H1 (cell line): Measurements from ENCODE around the gene HDAC2. TPM values are rescaled to one million over a fixed set of nuclear protein-coding genes. Genes with fewer than 3 reads are reported as not detected.

ENCODE experiments used
- CREB1 ChIP-seq: IDR thresholded peaks from 2 replicates; pipeline ENCODE4 v1.6.1; 2012; ENCODE audit warnings: inconsistent platforms
- GABPA ChIP-seq: IDR thresholded peaks from 2 replicates; pipeline ENCODE4 v1.6.1; 2011; ENCODE audit warnings: mild to moderate bottlenecking, low read length, moderate library complexity, borderline replicate concordance; ENCODE audit not compliant: insufficient read depth
- KDM4A ChIP-seq: IDR thresholded peaks from one replicate; pipeline ENCODE4 v1.7.1; 2012; ENCODE audit warnings: low read depth, mild to moderate bottlenecking, moderate library complexity, low read length, inconsistent platforms; ENCODE audit not compliant: severe bottlenecking
- NANOG ChIP-seq: IDR thresholded peaks from 2 replicates; pipeline ENCODE4 v1.6.1; 2011; ENCODE audit warnings: low read length, low read depth, mild to moderate bottlenecking, inconsistent platforms; ENCODE audit not compliant: insufficient read depth, poor library complexity, severe bottlenecking
- POLR2AphosphoS5 ChIP-seq: IDR thresholded peaks from 2 replicates; pipeline ENCODE4 v1.6.1; 2011; ENCODE audit warnings: low read depth, low read length
- POU5F1 ChIP-seq: IDR thresholded peaks from 2 replicates; pipeline ENCODE4 v1.6.1; 2011; ENCODE audit warnings: low read depth, mild to moderate bottlenecking, low read length, moderate library complexity
- RBBP5 ChIP-seq: IDR thresholded peaks from 2 replicates; pipeline ENCODE4 v1.7.1; 2012; ENCODE audit warnings: low read depth, mild to moderate bottlenecking, inconsistent platforms, low read length, moderate library complexity, borderline replicate concordance
- polyA plus RNA-seq, 7 experiments: library from polyadenylated mRNA; depleted of rRNA in 3 of 7; stranded (reverse) in 5 of 7; unstranded in 2 of 7; fragments of >200 nt in 5 of 7; fragments of 200-250 nt in 2 of 7; gene quantifications; 1 replicate in 5 of 7; 2 replicates in 1 of 7; 4 replicates in 1 of 7; pipeline versions ENCODE4 v1.2.1 to v1.2.3, GENCODE V29; 2011 to 2013; ENCODE audit warnings: missing spikeins in 2 of 7, mixed read lengths in 2 of 7
- total RNA-seq: library from RNA; stranded (reverse); fragmentation: NEBNext Ultra II Directional; extraction: Animal tissue kit (Norgen Biotek cat#: 25700); gene quantifications from 2 replicates; pipeline ENCODE4 v1.2.1, GENCODE V29; 2021
- TF ChIP-seq, protein P1 (sequence below): fragments of 300-600 bp; sonication (generic); IDR thresholded peaks from 2 replicates; pipeline ENCODE4 v1.7.1; 2012; ENCODE audit warnings: low read length, moderate library complexity, mild to moderate bottlenecking, inconsistent platforms; ENCODE audit not compliant: insufficient replicate concordance

The HDAC2 gene
- total and polyA plus RNA-seq, 2 of the 8 experiments (the other 6 are each of a cell fraction or from before 2014, with no cell fraction given): 323 to 374 TPM

- TF ChIP-seq, protein P1, sequence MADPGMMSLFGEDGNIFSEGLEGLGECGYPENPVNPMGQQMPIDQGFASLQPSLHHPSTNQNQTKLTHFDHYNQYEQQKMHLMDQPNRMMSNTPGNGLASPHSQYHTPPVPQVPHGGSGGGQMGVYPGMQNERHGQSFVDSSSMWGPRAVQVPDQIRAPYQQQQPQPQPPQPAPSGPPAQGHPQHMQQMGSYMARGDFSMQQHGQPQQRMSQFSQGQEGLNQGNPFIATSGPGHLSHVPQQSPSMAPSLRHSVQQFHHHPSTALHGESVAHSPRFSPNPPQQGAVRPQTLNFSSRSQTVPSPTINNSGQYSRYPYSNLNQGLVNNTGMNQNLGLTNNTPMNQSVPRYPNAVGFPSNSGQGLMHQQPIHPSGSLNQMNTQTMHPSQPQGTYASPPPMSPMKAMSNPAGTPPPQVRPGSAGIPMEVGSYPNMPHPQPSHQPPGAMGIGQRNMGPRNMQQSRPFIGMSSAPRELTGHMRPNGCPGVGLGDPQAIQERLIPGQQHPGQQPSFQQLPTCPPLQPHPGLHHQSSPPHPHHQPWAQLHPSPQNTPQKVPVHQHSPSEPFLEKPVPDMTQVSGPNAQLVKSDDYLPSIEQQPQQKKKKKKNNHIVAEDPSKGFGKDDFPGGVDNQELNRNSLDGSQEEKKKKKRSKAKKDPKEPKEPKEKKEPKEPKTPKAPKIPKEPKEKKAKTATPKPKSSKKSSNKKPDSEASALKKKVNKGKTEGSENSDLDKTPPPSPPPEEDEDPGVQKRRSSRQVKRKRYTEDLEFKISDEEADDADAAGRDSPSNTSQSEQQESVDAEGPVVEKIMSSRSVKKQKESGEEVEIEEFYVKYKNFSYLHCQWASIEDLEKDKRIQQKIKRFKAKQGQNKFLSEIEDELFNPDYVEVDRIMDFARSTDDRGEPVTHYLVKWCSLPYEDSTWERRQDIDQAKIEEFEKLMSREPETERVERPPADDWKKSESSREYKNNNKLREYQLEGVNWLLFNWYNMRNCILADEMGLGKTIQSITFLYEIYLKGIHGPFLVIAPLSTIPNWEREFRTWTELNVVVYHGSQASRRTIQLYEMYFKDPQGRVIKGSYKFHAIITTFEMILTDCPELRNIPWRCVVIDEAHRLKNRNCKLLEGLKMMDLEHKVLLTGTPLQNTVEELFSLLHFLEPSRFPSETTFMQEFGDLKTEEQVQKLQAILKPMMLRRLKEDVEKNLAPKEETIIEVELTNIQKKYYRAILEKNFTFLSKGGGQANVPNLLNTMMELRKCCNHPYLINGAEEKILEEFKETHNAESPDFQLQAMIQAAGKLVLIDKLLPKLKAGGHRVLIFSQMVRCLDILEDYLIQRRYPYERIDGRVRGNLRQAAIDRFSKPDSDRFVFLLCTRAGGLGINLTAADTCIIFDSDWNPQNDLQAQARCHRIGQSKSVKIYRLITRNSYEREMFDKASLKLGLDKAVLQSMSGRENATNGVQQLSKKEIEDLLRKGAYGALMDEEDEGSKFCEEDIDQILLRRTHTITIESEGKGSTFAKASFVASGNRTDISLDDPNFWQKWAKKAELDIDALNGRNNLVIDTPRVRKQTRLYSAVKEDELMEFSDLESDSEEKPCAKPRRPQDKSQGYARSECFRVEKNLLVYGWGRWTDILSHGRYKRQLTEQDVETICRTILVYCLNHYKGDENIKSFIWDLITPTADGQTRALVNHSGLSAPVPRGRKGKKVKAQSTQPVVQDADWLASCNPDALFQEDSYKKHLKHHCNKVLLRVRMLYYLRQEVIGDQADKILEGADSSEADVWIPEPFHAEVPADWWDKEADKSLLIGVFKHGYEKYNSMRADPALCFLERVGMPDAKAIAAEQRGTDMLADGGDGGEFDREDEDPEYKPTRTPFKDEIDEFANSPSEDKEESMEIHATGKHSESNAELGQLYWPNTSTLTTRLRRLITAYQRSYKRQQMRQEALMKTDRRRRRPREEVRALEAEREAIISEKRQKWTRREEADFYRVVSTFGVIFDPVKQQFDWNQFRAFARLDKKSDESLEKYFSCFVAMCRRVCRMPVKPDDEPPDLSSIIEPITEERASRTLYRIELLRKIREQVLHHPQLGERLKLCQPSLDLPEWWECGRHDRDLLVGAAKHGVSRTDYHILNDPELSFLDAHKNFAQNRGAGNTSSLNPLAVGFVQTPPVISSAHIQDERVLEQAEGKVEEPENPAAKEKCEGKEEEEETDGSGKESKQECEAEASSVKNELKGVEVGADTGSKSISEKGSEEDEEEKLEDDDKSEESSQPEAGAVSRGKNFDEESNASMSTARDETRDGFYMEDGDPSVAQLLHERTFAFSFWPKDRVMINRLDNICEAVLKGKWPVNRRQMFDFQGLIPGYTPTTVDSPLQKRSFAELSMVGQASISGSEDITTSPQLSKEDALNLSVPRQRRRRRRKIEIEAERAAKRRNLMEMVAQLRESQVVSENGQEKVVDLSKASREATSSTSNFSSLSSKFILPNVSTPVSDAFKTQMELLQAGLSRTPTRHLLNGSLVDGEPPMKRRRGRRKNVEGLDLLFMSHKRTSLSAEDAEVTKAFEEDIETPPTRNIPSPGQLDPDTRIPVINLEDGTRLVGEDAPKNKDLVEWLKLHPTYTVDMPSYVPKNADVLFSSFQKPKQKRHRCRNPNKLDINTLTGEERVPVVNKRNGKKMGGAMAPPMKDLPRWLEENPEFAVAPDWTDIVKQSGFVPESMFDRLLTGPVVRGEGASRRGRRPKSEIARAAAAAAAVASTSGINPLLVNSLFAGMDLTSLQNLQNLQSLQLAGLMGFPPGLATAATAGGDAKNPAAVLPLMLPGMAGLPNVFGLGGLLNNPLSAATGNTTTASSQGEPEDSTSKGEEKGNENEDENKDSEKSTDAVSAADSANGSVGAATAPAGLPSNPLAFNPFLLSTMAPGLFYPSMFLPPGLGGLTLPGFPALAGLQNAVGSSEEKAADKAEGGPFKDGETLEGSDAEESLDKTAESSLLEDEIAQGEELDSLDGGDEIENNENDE: no peak
- TF ChIP-seq CREB1 (no peak), GABPA (no peak), KDM4A (no peak), NANOG (no peak), POLR2AphosphoS5 (no peak), POU5F1 (no peak), RBBP5 (no peak)
- TF ChIP-seq, all 59 proteins: peak for 0
These were observed 26.2 kb upstream of the HDAC2 start (continued) for GRCh38 chr6:113997116-113997515.
